A549 treated with RU486 at 1 μM for 4 hours (cell line): ENCODE results near the gene MAGEA9B. TPM values are rescaled to one million over a fixed set of nuclear protein-coding genes. Genes with fewer than 3 reads are reported as not detected.

Experiments used
- total RNA-seq: library from RNA; stranded (reverse); fragments of 200-300 nt; extraction: Qiagen RNA extraction; gene quantifications from 5 replicates; pipeline ENCODE4 v1.2.3, GENCODE V29; 2022; ENCODE audit warnings: low read depth

Gene MAGEA9B
- 0.11 TPM in 1 of 5 replicates, not detected in the others for total RNA-seq

DNA sequence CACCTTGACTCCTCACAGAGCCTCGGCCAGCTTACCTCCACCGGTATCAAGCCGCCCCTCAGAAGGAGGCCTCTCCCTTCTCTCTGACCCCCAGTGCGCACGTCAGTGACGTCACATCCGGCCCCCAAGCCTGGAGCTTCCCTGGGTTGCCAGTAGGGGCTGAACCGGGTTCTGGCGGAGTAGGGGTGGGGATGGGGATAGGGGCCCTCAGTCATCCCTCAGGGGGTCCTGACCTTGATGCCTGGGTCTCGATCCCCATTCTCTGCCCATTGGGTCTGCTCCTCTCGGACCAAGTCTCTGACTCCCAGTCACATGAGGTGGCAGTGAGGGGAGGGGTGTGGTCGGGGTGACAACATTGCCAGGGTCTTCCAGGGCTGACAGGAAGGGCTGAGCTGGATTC lies at the start of gene MAGEA9B:
MAGEA9B (minus strand) TSS at position 101 of the 400 bp plus-strand sequence. CDS start 4,280 bp downstream, outside the sequence.

DNA sequence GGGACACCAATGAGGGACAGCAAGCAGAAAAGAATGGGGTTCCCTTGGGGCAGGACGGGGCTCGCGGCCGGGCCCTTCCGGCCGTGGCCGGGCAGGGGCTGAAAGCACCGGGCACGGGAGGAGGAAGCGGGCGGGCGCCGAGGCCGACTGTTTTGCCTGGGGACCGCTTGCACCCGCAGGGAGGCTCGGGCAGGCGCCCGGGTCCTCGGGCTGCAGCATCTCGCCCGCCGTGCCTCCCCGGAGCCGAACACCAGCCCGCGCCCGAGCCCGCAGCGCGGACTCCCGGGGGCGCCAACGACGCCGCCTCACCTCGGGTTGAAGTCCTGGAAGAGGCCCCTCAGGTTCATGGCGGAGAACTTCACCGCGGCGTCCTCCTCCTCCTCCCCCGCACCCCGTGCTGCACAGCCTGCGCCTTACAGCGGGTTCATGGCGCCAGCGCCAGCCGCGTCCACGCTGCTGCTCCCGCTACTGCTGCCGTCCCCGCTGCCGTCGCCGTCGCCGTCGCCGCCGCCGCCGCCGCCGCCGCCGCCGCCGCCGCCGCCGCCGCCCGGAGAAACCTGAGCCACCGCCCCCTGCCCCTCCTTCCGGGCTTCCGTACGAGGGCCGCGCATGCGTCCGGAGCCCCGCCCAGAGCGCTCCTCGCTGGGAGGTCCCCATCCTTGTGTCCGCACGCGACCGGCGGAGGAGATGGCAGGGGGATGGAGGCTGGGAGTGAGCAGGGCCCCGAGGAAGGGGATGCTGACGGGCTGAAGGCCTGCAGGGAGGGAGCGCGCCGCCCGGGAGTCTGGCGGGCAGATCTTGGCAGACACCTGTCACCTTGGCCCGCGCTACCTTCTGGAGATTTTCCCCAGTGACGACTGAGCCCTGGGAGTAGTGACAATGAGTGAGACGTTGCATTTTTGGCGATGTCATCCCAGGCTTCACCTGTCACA lies 44.2 kb upstream of the MAGEA9B start, which contains the start of gene TMEM185A:
TMEM185A (minus strand) TSS at position 559 of the 932 bp plus-strand sequence; CDS start at position 347, 212 bp downstream.

GRCh38 chrX:149595214-149595613 lies 8.0 kb upstream of the MAGEA9B start, which contains the start of gene HSFX2:
HSFX2 (minus strand) TSS chrX:149595314; CDS start chrX:149594700, 614 bp downstream.

DNA sequence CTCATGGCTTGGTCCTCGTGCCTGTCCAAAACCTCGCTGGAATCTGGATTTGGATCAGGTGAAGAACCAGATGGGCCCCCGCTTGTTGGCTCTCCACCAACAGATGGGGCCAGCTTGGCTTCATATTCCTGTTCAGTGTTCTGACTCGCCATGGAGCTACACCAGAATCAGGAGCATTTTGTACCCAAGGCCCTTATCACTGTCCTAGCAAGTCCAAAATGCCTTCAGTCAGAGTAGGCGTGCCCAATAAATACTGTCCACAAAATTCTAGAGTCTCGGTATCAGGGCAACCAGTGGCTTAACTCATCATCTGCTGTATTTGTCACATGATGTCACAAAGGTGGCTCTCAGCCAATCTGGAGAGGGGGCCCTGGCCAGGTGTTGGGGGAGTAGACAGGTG lies 37.6 kb downstream of the MAGEA9B start, which contains the start of gene HSFX3:
HSFX3 (minus strand) TSS at position 224 of the 400 bp plus-strand sequence; CDS start at position 152, 72 bp downstream.

GRCh38 chrX:149540621-149541520 lies 46.4 kb downstream of the MAGEA9B start, which contains the start of gene EOLA1:
EOLA1 (plus strand) TSS chrX:149541012; CDS start chrX:149545631, 4,619 bp downstream.

Other genes with a start within 250 kb of the MAGEA9B start
- gene IDS, start 82.2 kb downstream of the MAGEA9B start, total RNA-seq = 93.7 to 113 TPM (median 102 TPM) in 5 replicates
- 19.1 to 21.3 TPM (median 20.8 TPM) in 5 replicates for gene EOLA1, start 46.4 kb downstream of the MAGEA9B start, total RNA-seq
- not detected in 5 replicates for gene HSFX3, start 37.5 kb downstream of the MAGEA9B start, total RNA-seq
- 0.13 to 0.55 TPM in 2 of 5 replicates, not detected in the others for gene HSFX2, start 7.9 kb upstream of the MAGEA9B start, total RNA-seq
- gene TMEM185A, start 44.3 kb upstream of the MAGEA9B start, total RNA-seq = 27.3 to 32.0 TPM (median 29.9 TPM) in 5 replicates
- gene MAGEA11, start 124.6 kb upstream of the MAGEA9B start, total RNA-seq = not detected in 5 replicates
- gene HSFX1, start 186.6 kb upstream of the MAGEA9B start, total RNA-seq = 0.14 to 0.40 TPM (median 0.34 TPM) in 5 replicates
- not detected in 5 replicates for gene MAGEA9, start 194.5 kb upstream of the MAGEA9B start, total RNA-seq